GM12878 (cell line): Measurements from ENCODE around the gene METAP1. TPM values are rescaled to one million over a fixed set of nuclear protein-coding genes. Genes with fewer than 3 reads are reported as not detected.

ENCODE experiments used
- ATAC-seq: fragments of 200-7000 bp; cut with Tn5 transposase; 3 replicates; pipeline ENCODE4 v1.9.1; 2020; ENCODE audit warnings: mild to moderate bottlenecking, moderate library complexity
- BruUV-seq: library from RNA; stranded (reverse); fragments of 400-500 nt; replicated peaks from 2 replicates; lab custom pipeline; 2021; lab: Mats Ljungman, UMichigan
- CTCF ChIA-PET: fragments of 300-600 bp; sonication (Branson Sonifier 250); formaldehyde crosslinking; extraction: SDS; loops from one replicate; lab custom pipeline; 2021; ENCODE audit warnings: inconsistent platforms; lab: Yijun Ruan, JAX
- POLR2A ChIA-PET: fragments of 350-600 bp; formaldehyde crosslinking; extraction: SDS; loops from one replicate; lab custom pipeline; 2021; ENCODE audit warnings: inconsistent platforms; lab: Charles Lee
- RAD21 ChIA-PET: fragments of 300-600 bp; sonication (Branson Sonifier 250); formaldehyde crosslinking; loops from one replicate; lab custom pipeline; 2023; ENCODE audit warnings: antibody characterized with exemption; ENCODE audit not compliant: unreplicated experiment; lab: Charles Lee
- SMC1A ChIA-PET: fragments of 300-600 bp; sonication (Branson Sonifier 250); formaldehyde crosslinking; loops from one replicate; lab custom pipeline; 2023; ENCODE audit not compliant: unreplicated experiment, uncharacterized antibody; lab: Charles Lee
- DNase-seq: peaks from one replicate; pipeline ENCODE4 v3.0.0-alpha.2; 2011; ENCODE audit warnings: low read depth, low spot score
- FAIRE-seq: peaks from 3 replicates; lab custom pipeline; 2011; peaks lifted over from hg19 to GRCh38; lab: Jason Lieb, UNC
- H2AFZ ChIP-seq: 2 replicates; pipeline ENCODE4 v1.6.0; 2011; ENCODE audit warnings: low read depth, low read length, control low read depth; ENCODE audit not compliant: control insufficient read depth
- H3K27ac ChIP-seq: 2 replicates; pipeline ENCODE4 v1.5.1; 2011; ENCODE audit warnings: control low read depth; ENCODE audit not compliant: control insufficient read depth, insufficient read depth
- H3K27me3 ChIP-seq, 2 experiments: replicated peaks in 1 of 2; 2 replicates each; pipeline versions ENCODE4 v1.6.0 to v1.6.1; 2011; ENCODE audit warnings: low read length in 1 of 2; ENCODE audit not compliant: control insufficient read depth in 2 of 2, insufficient read depth in 2 of 2
- H3K36me3 ChIP-seq, 2 experiments: 2 replicates each; pipeline ENCODE4 v1.5.1; 2011; ENCODE audit warnings: low read length in 1 of 2; ENCODE audit not compliant: control insufficient read depth in 2 of 2, insufficient read depth in 2 of 2
- H3K4me1 ChIP-seq: 2 replicates; pipeline ENCODE4 v1.6.1; 2011; ENCODE audit warnings: mild to moderate bottlenecking, low read length, moderate library complexity, mixed read lengths; ENCODE audit not compliant: control insufficient read depth, insufficient read depth
- H3K4me2 ChIP-seq: 2 replicates; pipeline ENCODE4 v1.6.0; 2011; ENCODE audit warnings: control low read depth; ENCODE audit not compliant: control insufficient read depth, insufficient read depth
- H3K4me3 ChIP-seq: fragments of 200-600 bp; sonication (generic); 2 replicates; pipeline ENCODE4 v1.5.1; 2016
- H3K79me2 ChIP-seq: 2 replicates; pipeline ENCODE4 v1.6.0; 2011; ENCODE audit warnings: low read length; ENCODE audit not compliant: control insufficient read depth, insufficient read depth
- H3K9ac ChIP-seq: 2 replicates; pipeline ENCODE4 v1.8.0; 2011; ENCODE audit warnings: low read length, control low read depth, mixed read lengths; ENCODE audit not compliant: control insufficient read depth, insufficient read depth
- H3K9me3 ChIP-seq: replicated peaks from 3 replicates; pipeline ENCODE4 v1.5.1; 2011; ENCODE audit warnings: mild to moderate bottlenecking, low read length; ENCODE audit not compliant: control insufficient read depth, insufficient read depth
- H4K20me1 ChIP-seq: 2 replicates; pipeline ENCODE4 v1.6.0; 2011; ENCODE audit not compliant: control insufficient read depth, insufficient read depth
- ELK1 ChIP-seq: IDR thresholded peaks from 2 replicates; pipeline ENCODE4 v1.6.1; 2012; ENCODE audit warnings: low read depth, low read length, improper control_type of control experiment
- EP300 ChIP-seq, 2 experiments: fragments of 150-350 bp in 1 of 2; IDR thresholded peaks; 2 replicates each; pipeline ENCODE4 v1.6.1; 2011 to 2012; ENCODE audit warnings: low read depth in 2 of 2, low read length in 2 of 2, borderline replicate concordance in 1 of 2, improper control_type of control experiment in 1 of 2, inconsistent platforms in 1 of 2; ENCODE audit not compliant: control insufficient read depth in 1 of 2
- ETV6 ChIP-seq, 2 experiments: fragments of 450-650 bp in 1 of 2; IDR thresholded peaks in 1 of 2; conservative IDR thresholded peaks in 1 of 2; 2 replicates each; pipeline ENCODE4 v1.6.1; 2014; ENCODE audit warnings: antibody characterized with exemption in 1 of 2, borderline replicate concordance in 1 of 2, low read depth in 1 of 2, mild to moderate bottlenecking in 1 of 2, moderate library complexity in 1 of 2
- FOXM1 ChIP-seq: IDR thresholded peaks from 2 replicates; pipeline ENCODE4 v1.6.1; 2012; ENCODE audit warnings: low read depth, mild to moderate bottlenecking, inconsistent platforms, low read length, moderate library complexity
- IRF5 ChIP-seq: fragments of 450-650 bp; IDR thresholded peaks from 2 replicates; pipeline ENCODE4 v1.6.1; 2017; ENCODE audit warnings: borderline replicate concordance
- MEF2A ChIP-seq: IDR thresholded peaks from 2 replicates; pipeline ENCODE4 v1.6.1; 2011; ENCODE audit warnings: low read depth, mild to moderate bottlenecking, low read length, moderate library complexity; ENCODE audit not compliant: insufficient read depth
- MXI1 ChIP-seq: fragments of 150-350 bp; IDR thresholded peaks from 2 replicates; pipeline ENCODE4 v1.6.1; 2011; ENCODE audit warnings: low read depth, mild to moderate bottlenecking, inconsistent platforms, low read length, improper control_type of control experiment
- MYC ChIP-seq: IDR thresholded peaks from 2 replicates; pipeline ENCODE4 v1.6.1; 2011; ENCODE audit warnings: mild to moderate bottlenecking, low read length, moderate library complexity, inconsistent platforms; ENCODE audit not compliant: insufficient read depth, insufficient replicate concordance, insufficient read length, severe bottlenecking
- NFXL1 ChIP-seq: fragments of 450-650 bp; IDR thresholded peaks from 2 replicates; pipeline ENCODE4 v1.6.1; 2017; ENCODE audit warnings: antibody characterized with exemption, mild to moderate bottlenecking, borderline replicate concordance
- SMAD1 ChIP-seq: fragments of 450-650 bp; IDR thresholded peaks from 2 replicates; pipeline ENCODE4 v1.6.1; 2018; ENCODE audit warnings: mild to moderate bottlenecking, low read depth; ENCODE audit not compliant: partially characterized antibody
- SREBF1 ChIP-seq: IDR thresholded peaks from 2 replicates; pipeline ENCODE4 v1.6.1; 2012; ENCODE audit warnings: mild to moderate bottlenecking, low read length
- TAF1 ChIP-seq: IDR thresholded peaks from 2 replicates; pipeline ENCODE4 v1.6.1; 2011; ENCODE audit warnings: mild to moderate bottlenecking, low read depth, low read length, borderline replicate concordance
- TCF7 ChIP-seq: IDR thresholded peaks from 2 replicates; pipeline ENCODE4 v1.6.1; 2014; ENCODE audit warnings: antibody characterized with exemption, borderline replicate concordance
- YY1 ChIP-seq: IDR thresholded peaks from 2 replicates; pipeline ENCODE4 v1.6.1; 2011; ENCODE audit warnings: low read depth, mild to moderate bottlenecking, low read length
- ZNF274 ChIP-seq: IDR thresholded peaks from one replicate; pipeline ENCODE4 v1.8.0; 2011; ENCODE audit not compliant: insufficient read length, insufficient read depth
- WGBS: methylation state at CpG from one replicate; pipeline ENCODE4 v1.1.6; 2016; ENCODE audit warnings: low lambda C conversion rate; ENCODE audit not compliant: insufficient replicate concordance, insufficient coverage; ENCODE audit errors: missing lambda C conversion rate; 5-methylcytosine and 5-hydroxymethylcytosine counted together
- in situ Hi-C: fragments of 300-500 bp; cut with MboI; formaldehyde crosslinking; loops from 9 replicates; pipeline ENCODE4 v1.14.3; 2018; ENCODE audit warnings: mixed read lengths
- intact Hi-C: fragments of 100-400 bp; cut with micrococcal nuclease; formaldehyde crosslinking; loops from one replicate; pipeline ENCODE4 v1.14.2; 2022; ENCODE audit not compliant: unreplicated experiment
- polyA plus RNA-seq, 11 experiments: library from polyadenylated mRNA; depleted of rRNA in 4 of 11; unstranded in 6 of 11; stranded (reverse) in 5 of 11; fragments of >200 nt; fragmentation: Nextera tagmentation in 4 of 11; fragmentation: Illumina TruSeq in 1 of 11; extraction: Ambion mirVana in 4 of 11; extraction: Trizol in 1 of 11; gene quantifications; 1 replicate in 1 of 11; 2 replicates in 10 of 11; pipeline versions ENCODE4 v1.2.1 to v1.2.3, GENCODE V29; 2011 to 2016; ENCODE audit warnings: inconsistent platforms in 2 of 11, missing spikeins in 2 of 11, low read depth in 1 of 11
- total RNA-seq, 4 experiments: library from RNA; depleted of rRNA in 3 of 4; stranded (reverse); fragments of >200 nt in 3 of 4; fragmentation: Illumina TruSeq in 1 of 4; extraction: Trizol in 1 of 4; gene quantifications; 2 replicates each; pipeline versions ENCODE4 v1.2.1 to v1.2.3, GENCODE V29; 2013 to 2021
- TF ChIP-seq, protein P1 (sequence below): fragments of 450-650 bp; conservative IDR thresholded peaks from 2 replicates; pipeline ENCODE4 v1.6.1; 2017; ENCODE audit warnings: mild to moderate bottlenecking, moderate library complexity
- TF ChIP-seq, protein P2 (sequence below), 3 experiments: IDR thresholded peaks in 2 of 3; conservative IDR thresholded peaks in 1 of 3; 2 replicates each; pipeline ENCODE4 v1.5.1; 2011; ENCODE audit warnings: low read depth in 3 of 3, low read length in 3 of 3, mild to moderate bottlenecking in 3 of 3, control low read depth in 2 of 3, moderate library complexity in 2 of 3, inconsistent platforms in 1 of 3, mixed read lengths in 1 of 3; ENCODE audit not compliant: control insufficient read depth in 2 of 3, insufficient read depth in 1 of 3; ENCODE audit errors: extremely low read depth in 1 of 3

The METAP1 gene
- total and polyA plus RNA-seq, 10 of the 15 experiments (the other 5 are each of a cell fraction or from before 2014, with no cell fraction given), result 22.7 to 71.4 (median 45.1) TPM

- Histone ChIP-seq H3K9me3 (peaks cover 1% of the 10 kb centered on the region; the same call in 2 of the 3 replicates), H3K4me2 (no peak overlapping the region), H3K27ac (no peak overlapping the region), H3K4me3 (no peak overlapping the region), H3K9ac (no peak overlapping the region), H2AFZ (no peak overlapping the region), H3K79me2 (peaks cover 23% of the 10 kb centered on the region), H3K27me3 (no peaks in the 10 kb centered on the region), H3K4me1 (peaks cover 4% of the 10 kb centered on the region; the same call in 1 of the 2 replicates), H3K36me3 (no peaks in the 10 kb centered on the region; a peak in 1 of 4 replicates), H4K20me1 (no peaks in the 10 kb centered on the region)
- in situ Hi-C loops (no loop called here), intact Hi-C loops (no loop called here)
- ChIA-PET RAD21 (interaction anchor here (1.2 to 3.7 kb wide), 2 partner anchors 26 to 31 kb away, joined by 5 to 19 read pairs; partner anchors contain the start of gene METAP1), POLR2A (no interaction called here), CTCF (interaction anchor here (1.3 to 2.3 kb wide), 3 partner anchors 26 to 32 kb away, joined by 5 to 6 read pairs (median 5); partner anchors contain the start of gene METAP1), SMC1A (interaction anchor here (0.8 to 1.0 kb wide), 2 partner anchors 28 to 32 kb away, joined by 4 to 6 read pairs; partner anchors contain the start of gene METAP1)
- no peak for FAIRE-seq
- DNase-seq, result no peak
- no peak for ATAC-seq
- BruUV-seq, result no TSS peak
- WGBS, result 95% methylated on average over 2 of the region's 2 CpGs
- no peak for TF ChIP-seq TCF7
- TF ChIP-seq ZNF274, result no peak
- TF ChIP-seq MXI1, result no peak
- TF ChIP-seq FOXM1, result no peak
- no peak for TF ChIP-seq MYC
- TF ChIP-seq, protein P1, sequence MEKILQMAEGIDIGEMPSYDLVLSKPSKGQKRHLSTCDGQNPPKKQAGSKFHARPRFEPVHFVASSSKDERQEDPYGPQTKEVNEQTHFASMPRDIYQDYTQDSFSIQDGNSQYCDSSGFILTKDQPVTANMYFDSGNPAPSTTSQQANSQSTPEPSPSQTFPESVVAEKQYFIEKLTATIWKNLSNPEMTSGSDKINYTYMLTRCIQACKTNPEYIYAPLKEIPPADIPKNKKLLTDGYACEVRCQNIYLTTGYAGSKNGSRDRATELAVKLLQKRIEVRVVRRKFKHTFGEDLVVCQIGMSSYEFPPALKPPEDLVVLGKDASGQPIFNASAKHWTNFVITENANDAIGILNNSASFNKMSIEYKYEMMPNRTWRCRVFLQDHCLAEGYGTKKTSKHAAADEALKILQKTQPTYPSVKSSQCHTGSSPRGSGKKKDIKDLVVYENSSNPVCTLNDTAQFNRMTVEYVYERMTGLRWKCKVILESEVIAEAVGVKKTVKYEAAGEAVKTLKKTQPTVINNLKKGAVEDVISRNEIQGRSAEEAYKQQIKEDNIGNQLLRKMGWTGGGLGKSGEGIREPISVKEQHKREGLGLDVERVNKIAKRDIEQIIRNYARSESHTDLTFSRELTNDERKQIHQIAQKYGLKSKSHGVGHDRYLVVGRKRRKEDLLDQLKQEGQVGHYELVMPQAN, result no peak
- no peak for TF ChIP-seq EP300 (IDR thresholded peaks at IDR 0.05; ENCODE audit: borderline replicate concordance in 1 of 2, control insufficient read depth in 1 of 2, low read depth in 2 of 2, low read length in 2 of 2)
- TF ChIP-seq SMAD1, result no peak
- no peak for TF ChIP-seq IRF5
- no peak for TF ChIP-seq MEF2A
- TF ChIP-seq ETV6 (conservative IDR thresholded peaks at IDR 0.05 in 1 of 2, IDR thresholded peaks at IDR 0.05 in 1 of 2; ENCODE audit: borderline replicate concordance in 1 of 2, low read depth in 1 of 2), result no peak
- no peak for TF ChIP-seq ELK1
- no peak for TF ChIP-seq TAF1
- TF ChIP-seq NFXL1, result no peak
- TF ChIP-seq, protein P2, sequence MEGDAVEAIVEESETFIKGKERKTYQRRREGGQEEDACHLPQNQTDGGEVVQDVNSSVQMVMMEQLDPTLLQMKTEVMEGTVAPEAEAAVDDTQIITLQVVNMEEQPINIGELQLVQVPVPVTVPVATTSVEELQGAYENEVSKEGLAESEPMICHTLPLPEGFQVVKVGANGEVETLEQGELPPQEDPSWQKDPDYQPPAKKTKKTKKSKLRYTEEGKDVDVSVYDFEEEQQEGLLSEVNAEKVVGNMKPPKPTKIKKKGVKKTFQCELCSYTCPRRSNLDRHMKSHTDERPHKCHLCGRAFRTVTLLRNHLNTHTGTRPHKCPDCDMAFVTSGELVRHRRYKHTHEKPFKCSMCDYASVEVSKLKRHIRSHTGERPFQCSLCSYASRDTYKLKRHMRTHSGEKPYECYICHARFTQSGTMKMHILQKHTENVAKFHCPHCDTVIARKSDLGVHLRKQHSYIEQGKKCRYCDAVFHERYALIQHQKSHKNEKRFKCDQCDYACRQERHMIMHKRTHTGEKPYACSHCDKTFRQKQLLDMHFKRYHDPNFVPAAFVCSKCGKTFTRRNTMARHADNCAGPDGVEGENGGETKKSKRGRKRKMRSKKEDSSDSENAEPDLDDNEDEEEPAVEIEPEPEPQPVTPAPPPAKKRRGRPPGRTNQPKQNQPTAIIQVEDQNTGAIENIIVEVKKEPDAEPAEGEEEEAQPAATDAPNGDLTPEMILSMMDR (IDR thresholded peaks at IDR 0.05 in 2 of 3, conservative IDR thresholded peaks at IDR 0.05 in 1 of 3; ENCODE audit: control insufficient read depth in 2 of 3, extremely low read depth in 1 of 3, insufficient read depth in 1 of 3, low read depth in 3 of 3, low read length in 3 of 3), result no peak
- TF ChIP-seq SREBF1, result no peak
- TF ChIP-seq YY1, result no peak
These were observed 31.8 kb downstream of the METAP1 start for GRCh38 chr4:99027304-99027703.
